ENCODE measurements around the gene N4BP2L1.

The N4BP2L1 gene

DNA sequence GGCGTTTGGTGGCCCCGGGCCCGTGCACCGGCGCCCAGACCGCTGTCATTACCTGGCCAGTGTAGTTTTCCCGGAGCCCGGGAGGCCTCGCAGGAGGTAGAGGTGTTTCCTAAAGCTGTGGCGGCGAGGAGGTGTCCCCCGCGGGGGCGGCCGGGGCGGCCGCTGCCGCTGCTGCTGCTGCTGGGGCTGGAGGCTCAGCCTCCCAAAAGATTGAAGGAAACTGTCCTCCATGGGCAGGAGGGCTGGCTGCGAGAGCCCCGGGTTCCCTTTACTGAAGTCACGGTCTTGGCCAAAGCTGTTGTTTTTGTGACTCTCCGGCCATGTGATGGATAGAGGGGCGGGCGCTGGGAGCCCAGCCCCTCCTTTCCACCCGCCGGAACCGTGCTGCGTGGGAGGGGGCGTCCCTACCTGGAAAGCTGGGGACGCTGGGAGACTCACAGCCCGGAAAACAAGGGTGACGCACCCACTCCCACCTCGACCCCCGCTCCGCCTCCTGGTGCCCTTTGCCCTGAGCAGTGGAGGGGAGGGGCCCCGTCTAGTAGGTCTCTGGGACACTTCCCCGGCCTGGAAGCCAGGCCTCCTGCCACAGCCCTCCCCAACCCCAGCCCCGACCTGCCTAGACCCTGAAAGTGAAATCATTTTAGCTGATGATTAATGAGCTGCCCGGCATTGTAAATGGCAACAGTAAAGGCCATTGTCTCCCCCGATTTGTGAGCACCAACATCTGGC lies at the start of gene N4BP2L1:
N4BP2L1 (minus strand) TSS at position 279 of the 729 bp plus-strand sequence; CDS start at position 231, 48 bp downstream.
- TF ChIP-seq ZFX (IDR thresholded peaks at IDR 0.05): no peak
- TF ChIP-seq, protein P1, sequence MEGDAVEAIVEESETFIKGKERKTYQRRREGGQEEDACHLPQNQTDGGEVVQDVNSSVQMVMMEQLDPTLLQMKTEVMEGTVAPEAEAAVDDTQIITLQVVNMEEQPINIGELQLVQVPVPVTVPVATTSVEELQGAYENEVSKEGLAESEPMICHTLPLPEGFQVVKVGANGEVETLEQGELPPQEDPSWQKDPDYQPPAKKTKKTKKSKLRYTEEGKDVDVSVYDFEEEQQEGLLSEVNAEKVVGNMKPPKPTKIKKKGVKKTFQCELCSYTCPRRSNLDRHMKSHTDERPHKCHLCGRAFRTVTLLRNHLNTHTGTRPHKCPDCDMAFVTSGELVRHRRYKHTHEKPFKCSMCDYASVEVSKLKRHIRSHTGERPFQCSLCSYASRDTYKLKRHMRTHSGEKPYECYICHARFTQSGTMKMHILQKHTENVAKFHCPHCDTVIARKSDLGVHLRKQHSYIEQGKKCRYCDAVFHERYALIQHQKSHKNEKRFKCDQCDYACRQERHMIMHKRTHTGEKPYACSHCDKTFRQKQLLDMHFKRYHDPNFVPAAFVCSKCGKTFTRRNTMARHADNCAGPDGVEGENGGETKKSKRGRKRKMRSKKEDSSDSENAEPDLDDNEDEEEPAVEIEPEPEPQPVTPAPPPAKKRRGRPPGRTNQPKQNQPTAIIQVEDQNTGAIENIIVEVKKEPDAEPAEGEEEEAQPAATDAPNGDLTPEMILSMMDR (conservative IDR thresholded peaks at IDR 0.05): no peak
- no peak within 1 kb of the TSS for H3K27ac ChIP-seq

DNA sequence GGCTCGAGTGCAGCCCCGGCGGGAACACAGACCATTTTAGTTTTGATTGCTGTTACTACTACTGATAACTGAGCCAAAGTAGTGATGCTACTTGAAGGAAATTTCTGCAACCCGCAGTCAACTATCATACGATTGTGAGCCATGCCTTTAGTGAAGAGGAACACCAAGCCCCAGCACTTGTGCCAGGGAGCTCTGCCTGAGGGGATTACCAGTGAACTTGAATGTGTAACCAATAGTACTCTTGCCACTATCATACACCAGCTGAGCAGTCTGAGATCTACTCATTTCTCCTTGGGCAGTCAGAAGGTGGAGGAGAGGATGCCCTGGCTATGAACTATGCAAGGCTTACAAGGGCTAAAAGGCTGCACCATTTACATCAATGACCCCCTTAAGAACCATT lies 49.0 kb upstream of the N4BP2L1 start:
- no peak overlapping the region for H3K27ac ChIP-seq
- TF ChIP-seq ZFX (IDR thresholded peaks at IDR 0.05): no peak
- TF ChIP-seq, protein P1 (conservative IDR thresholded peaks at IDR 0.05): no peak

DNA sequence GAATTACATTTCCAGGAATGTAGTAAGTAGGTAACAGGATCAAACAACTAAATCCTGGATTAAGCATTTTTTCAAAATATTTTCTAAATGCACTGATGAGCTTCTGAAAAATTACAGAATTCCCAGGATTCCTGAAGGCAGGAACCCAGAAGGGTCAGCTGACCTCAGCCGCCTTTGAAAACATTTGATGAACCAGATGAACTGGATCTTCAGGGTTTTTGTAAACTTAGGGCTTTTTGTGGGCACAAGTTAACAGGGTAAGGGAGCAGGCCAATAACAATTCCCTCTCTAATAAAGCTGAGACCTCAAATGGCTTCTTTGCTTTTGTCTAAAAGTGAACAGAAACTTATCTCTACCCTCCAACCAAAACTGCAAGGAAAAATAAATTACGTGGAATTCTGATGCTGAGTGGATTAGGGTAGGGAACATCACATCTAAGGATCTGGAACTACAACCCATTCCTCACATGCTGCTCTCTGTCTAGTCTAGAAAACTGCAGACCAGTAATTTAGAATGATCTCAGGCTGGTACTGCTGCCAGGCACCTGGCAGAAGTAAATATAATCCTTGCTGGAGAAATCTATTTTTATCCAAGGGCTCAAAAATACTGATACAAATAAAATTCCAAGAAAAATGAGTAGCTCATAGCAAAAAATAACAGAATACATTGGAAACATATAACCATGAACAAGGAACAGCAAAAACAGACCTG lies 48.2 kb upstream of the N4BP2L1 start:
- TF ChIP-seq, protein P1 (conservative IDR thresholded peaks at IDR 0.05): no peak
- TF ChIP-seq ZFX (IDR thresholded peaks at IDR 0.05): no peak
- no peak overlapping the region; the same call in 1 of the 2 replicates for H3K27ac ChIP-seq

DNA sequence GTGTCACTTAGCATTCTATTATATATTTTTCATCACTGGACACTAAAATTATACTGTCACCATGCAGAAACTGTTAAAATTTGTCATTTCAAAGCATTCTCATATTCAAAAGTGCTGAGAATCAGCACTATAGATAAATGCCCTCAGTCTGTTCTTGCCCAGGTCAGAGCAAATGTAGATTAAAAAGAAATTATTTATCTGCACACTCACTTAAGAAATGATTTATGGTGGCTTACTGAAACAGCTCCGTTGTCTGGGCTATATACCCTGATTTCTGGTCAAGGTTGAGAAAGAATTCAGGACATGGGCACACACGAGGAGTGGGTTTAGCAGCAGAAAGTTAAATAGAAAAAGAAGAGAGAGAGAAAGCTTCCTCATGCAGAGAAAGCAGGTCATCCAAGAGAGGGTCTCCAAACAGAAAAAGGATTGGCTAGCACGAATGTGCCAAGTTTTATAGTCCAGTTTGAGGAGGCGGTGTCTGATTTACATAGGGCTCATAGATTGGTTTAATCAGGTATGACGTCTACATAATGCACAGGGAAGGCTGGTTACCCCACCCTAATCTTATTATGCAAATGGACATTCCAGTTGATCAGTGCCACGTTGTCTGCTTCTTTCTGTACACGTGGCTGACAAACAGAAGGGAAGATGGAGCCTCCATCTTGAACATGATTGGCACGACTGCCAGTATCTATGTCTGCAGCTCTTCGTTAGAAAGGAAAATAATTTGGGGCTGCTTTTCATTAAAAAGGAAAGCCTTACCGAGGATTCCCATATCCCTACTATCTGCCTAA lies 47.3 kb upstream of the N4BP2L1 start:
- TF ChIP-seq, protein P1 (conservative IDR thresholded peaks at IDR 0.05): no peak
- no peak for TF ChIP-seq ZFX (IDR thresholded peaks at IDR 0.05)
- no peak overlapping the region for H3K27ac ChIP-seq

DNA sequence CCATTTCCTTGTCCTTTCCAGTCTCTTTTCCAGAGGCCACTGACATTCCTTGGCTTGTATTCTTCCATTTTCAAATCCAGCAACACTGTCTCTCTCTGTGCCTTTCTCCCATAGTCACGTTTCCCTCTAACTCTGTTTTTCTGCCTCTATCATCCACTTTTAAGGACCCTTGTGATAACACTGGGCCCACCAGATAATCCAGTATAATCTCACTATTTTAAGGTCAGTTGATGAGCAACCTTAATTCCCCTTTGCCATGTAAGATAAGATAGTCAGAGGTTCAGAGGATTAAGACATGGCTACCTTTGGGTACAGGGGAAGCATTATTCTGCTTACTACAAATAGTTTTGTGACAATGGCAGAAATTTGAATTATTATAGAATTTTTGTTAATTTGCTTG lies 45.7 kb upstream of the N4BP2L1 start:
- no peak overlapping the region for H3K27ac ChIP-seq
- TF ChIP-seq, protein P1 (conservative IDR thresholded peaks at IDR 0.05): no peak
- no peak for TF ChIP-seq ZFX (IDR thresholded peaks at IDR 0.05)

DNA sequence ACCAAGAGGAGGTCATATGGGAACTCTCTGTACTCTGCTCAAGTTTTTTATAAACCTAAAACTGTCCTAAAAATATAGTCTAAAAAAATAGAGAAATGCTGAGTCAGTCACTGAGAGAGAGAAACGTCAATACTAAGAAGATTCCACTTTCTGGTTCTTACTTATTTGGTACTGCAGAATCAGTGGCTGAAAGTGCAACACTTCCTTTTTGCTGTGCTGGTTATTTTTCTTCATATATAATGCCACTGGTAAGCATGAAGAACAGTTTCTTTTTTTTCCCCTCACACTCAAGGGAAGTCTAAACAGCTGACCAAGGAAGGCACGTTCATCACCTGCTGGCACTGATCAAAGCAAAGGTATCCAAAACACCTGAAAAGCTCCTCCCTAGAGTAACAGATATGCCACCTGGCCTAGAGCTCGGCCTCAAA lies 44.3 kb upstream of the N4BP2L1 start:
- H3K27ac ChIP-seq: no peak overlapping the region

More for the DNA sequence above, 44.3 kb upstream of the N4BP2L1 start:
- TF ChIP-seq, protein P1 (conservative IDR thresholded peaks at IDR 0.05): no peak
- no peak for TF ChIP-seq ZFX (IDR thresholded peaks at IDR 0.05)
